NCI-H1436 (cell line): ENCODE measurements around the gene AP1G1.

ENCODE experiments used
- DNase-seq: peaks from one replicate; lab custom pipeline; 2025; lab: John Stamatoyannopoulos, UW

Gene AP1G1

GRCh38 chr16:71754108-71754507 lies 54.5 kb downstream of the AP1G1 start:
- DNase-seq = no peak

- no peak for DNase-seq
Observed at GRCh38 chr16:71748226-71748625, 60.4 kb downstream of the AP1G1 start.

- no peak for DNase-seq
Observed at GRCh38 chr16:71746442-71747046, 62.1 kb downstream of the AP1G1 start.

- no peak for DNase-seq
Observed at GRCh38 chr16:71738855-71739254, 69.8 kb downstream of the AP1G1 start.

- DNase-seq = no peak
Observed at GRCh38 chr16:71737501-71737900, 71.1 kb downstream of the AP1G1 start.

GRCh38 chr16:71734511-71734910 lies 74.1 kb downstream of the AP1G1 start:
- no peak for DNase-seq

- DNase-seq = no peak
Observed at GRCh38 chr16:71732587-71732986, 76.0 kb downstream of the AP1G1 start.

GRCh38 chr16:71727551-71728324 lies 80.9 kb downstream of the AP1G1 start:
- DNase-seq = no peak

GRCh38 chr16:71726476-71727315 lies 81.9 kb downstream of the AP1G1 start:
- no peak for DNase-seq

GRCh38 chr16:71724320-71724751 lies 84.3 kb downstream of the AP1G1 start, which contains the start of gene PHLPP2:
Gene PHLPP2, minus strand, starts transcription at chr16:71724701. Its CDS starts 9,906 bp downstream, at chr16:71714795.
- DNase-seq = no peak

GRCh38 chr16:71723537-71724319 lies 84.9 kb downstream of the AP1G1 start:
- DNase-seq = peak; percentile 76

GRCh38 chr16:71722801-71723536 lies 85.7 kb downstream of the AP1G1 start:
- DNase-seq = peak; percentile 19

- DNase-seq = no peak
Observed at GRCh38 chr16:71721066-71721740, 87.4 kb downstream of the AP1G1 start.

- no peak for DNase-seq
Observed at GRCh38 chr16:71712501-71712900, 96.1 kb downstream of the AP1G1 start.

- DNase-seq = no peak
Observed at GRCh38 chr16:71711789-71712188, 96.8 kb downstream of the AP1G1 start.

- DNase-seq = no peak
Observed at GRCh38 chr16:71709229-71709781, 99.3 kb downstream of the AP1G1 start.

- DNase-seq = no peak
Observed at GRCh38 chr16:71708696-71709095, 99.9 kb downstream of the AP1G1 start.

- DNase-seq = no peak
Observed at GRCh38 chr16:71707199-71707598, 101.4 kb downstream of the AP1G1 start.

- DNase-seq = no peak
Observed at GRCh38 chr16:71706046-71706445, 102.6 kb downstream of the AP1G1 start.

GRCh38 chr16:71703333-71703732 lies 105.3 kb downstream of the AP1G1 start:
- no peak for DNase-seq
